GM12891 (cell line): ENCODE results near the gene COL6A3.

Experiments
- DNase-seq: peaks from one replicate; pipeline ENCODE4 v3.0.0; 2011; ENCODE audit warnings: low spot score; ENCODE audit not compliant: insufficient read length
- FAIRE-seq: peaks from 2 replicates; lab custom pipeline; 2011; peaks lifted over from hg19 to GRCh38; lab: Jason Lieb, UNC
- PAX5 ChIP-seq: IDR thresholded peaks from 2 replicates; pipeline ENCODE4 v1.6.1; 2011; ENCODE audit warnings: low read length, moderate library complexity, mild to moderate bottlenecking; ENCODE audit not compliant: insufficient read depth, severe bottlenecking
- POLR2A ChIP-seq: IDR thresholded peaks from 2 replicates; pipeline ENCODE4 v1.6.1; 2011; ENCODE audit warnings: low read depth, low read length, control low read depth
- POLR2AphosphoS5 ChIP-seq: IDR thresholded peaks from 2 replicates; pipeline ENCODE4 v1.6.1; 2011; ENCODE audit warnings: low read depth, low read length, control low read depth
- POU2F2 ChIP-seq: IDR thresholded peaks from 2 replicates; pipeline ENCODE4 v1.6.1; 2011; ENCODE audit warnings: low read depth, mild to moderate bottlenecking, control low read depth, low read length, moderate library complexity
- SPI1 ChIP-seq: IDR thresholded peaks from 2 replicates; pipeline ENCODE4 v1.6.1; 2011; ENCODE audit warnings: low read depth, low read length, control low read depth
- TAF1 ChIP-seq: IDR thresholded peaks from 2 replicates; pipeline ENCODE4 v1.6.1; 2011; ENCODE audit warnings: low read depth, low read length, control low read depth

The COL6A3 gene

DNA sequence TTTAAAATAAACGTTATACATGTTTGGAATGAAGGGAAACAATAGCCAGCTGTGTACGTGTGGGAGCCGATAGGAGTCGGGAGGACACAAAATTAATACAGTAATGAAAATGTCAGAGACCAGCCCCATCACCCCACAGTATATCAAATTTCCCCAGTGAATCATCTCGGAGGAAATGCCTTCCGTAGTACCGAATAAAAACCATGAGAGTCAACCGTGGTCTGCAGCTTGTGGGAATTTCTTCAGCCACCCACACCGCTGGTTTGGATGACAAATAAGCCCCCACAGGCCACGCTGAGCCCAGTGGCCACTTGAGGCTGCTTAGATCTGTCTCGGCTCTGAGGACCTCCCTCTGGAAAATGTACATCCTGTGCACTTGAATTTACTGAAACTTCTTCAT is 133.7 kb downstream of the COL6A3 start:
- TF ChIP-seq SPI1: no peak
- DNase-seq: no peak
- no peak for FAIRE-seq

DNA sequence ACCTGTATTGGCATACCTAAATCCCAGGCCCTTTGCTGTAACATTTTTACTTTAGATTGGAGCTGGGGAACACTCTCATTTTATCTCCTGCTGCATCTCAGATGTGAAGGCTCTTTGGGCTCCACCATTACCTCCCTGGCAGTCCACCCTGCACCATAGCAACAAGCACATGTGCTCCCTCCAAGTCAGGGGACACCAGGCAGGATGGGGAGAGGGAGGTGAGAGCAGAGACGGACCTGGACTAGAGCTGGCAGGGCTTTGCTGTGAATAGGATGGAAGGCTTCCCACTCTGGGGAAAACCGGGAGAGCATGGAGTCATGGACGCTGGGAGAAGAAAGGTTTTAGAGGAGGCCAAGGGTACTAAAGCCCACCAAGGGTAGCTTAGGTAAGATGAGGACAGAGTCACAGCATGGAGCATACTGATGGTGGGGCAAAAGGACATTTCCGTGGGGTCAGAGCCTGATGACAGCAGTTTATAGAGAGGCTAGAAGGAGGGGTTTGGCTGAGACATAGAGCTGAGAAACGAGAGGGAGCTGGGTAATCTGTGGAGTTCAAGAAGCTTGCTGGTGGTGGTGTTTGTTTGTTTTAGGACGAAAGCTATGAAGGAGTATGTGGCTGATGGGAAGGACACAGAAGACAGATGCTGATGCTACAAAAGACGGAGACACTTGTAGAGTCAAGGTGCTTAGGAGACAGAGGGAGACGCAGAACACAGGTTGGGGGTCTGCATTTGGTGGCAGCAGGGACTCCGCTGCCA is 134.8 kb downstream of the COL6A3 start:
- FAIRE-seq (no peak), DNase-seq (no peak)
- TF ChIP-seq POLR2AphosphoS5 (no peak), PAX5 (no peak), POU2F2 (no peak)

DNA sequence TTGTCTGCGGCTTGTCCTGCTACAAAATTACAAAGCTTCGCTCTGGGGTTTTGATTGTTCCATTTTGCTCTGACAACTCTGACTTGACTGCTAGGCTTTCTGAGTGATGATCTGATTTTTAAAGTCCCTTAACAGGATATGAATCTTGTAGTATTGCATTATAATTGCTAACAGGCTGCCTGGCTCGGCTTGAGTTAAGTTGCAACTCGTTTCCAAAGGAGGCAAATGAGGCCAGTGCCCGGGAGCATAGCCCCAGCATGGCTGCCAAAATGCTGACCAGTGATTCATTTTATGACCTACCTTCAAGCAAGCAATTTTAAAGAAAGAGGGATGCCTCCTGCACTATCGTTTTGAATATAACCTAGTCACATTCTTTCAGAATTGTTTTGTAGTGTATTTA is 135.4 kb downstream of the COL6A3 start:
- DNase-seq (no peak), FAIRE-seq (no peak)
- no peak for TF ChIP-seq POLR2A
- no peak for TF ChIP-seq POLR2AphosphoS5
- TF ChIP-seq PAX5: no peak
- TF ChIP-seq POU2F2: no peak
- no peak for TF ChIP-seq TAF1
- TF ChIP-seq SPI1: no peak

DNA sequence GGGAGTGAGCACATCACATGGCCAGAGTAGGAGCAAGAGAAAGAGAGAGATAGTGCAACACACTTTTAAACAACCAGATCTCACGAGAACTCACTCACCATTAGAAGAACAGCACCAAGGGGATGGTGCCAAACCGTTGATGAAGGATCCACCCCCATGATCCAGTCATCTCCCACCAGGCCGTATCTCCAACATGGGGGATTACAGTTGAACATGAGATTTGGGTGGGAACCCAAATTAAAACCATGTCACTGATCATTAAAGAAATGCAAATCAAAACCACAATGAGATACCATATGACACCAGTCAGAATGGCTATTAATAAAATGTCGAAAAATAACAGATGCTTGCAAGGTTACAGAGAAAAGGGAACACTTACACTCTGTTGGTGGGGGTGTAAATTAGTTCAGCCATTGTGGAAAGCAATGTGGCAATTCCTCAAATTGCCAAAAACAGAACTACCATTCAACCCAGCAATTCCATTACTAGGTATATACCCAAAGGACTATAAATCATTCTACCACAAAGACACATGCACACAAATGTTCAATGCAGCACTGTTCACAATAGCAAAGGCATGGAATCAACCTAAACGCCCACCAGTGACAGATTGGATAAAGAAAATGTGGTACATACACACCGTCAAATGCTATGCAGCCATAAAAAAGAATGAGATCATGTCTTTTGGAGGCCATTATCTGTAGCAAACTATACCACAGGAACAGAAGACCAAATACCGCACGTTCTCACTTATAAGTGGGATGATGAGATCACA is 137.1 kb downstream of the COL6A3 start:
- TF ChIP-seq POU2F2: no peak
- TF ChIP-seq POLR2AphosphoS5: no peak
- TF ChIP-seq SPI1: no peak
- no peak for TF ChIP-seq TAF1
- no peak for TF ChIP-seq PAX5
- no peak for TF ChIP-seq POLR2A
- FAIRE-seq (no peak), DNase-seq (no peak)
